A549 (cell line): ENCODE measurements around the gene OR2L8. TPM values are rescaled to one million over a fixed set of nuclear protein-coding genes. Genes with fewer than 3 reads are reported as not detected.
A peak's percentile ranks its signal among the peaks of the same experiment; 100 is the strongest.
"Not testable (repeated sequence)": the region's sequence is repeated elsewhere in the genome, so short reads cannot be mapped to it uniquely, and the experiment has no call there.

Experiments used
- ATAC-seq, 2 experiments: fragments of 200-7000 bp in 1 of 2; fragments of >200 bp in 1 of 2; cut with Nextera tagmentation in 1 of 2; cut with Tn5 transposase in 1 of 2; 3 replicates each; pipeline versions ENCODE4 v1.8.0 to v1.9.1; 2018 to 2020; ENCODE audit warnings: mild to moderate bottlenecking in 1 of 2, moderate library complexity in 1 of 2
- CTCF ChIA-PET: fragments of 300-600 bp; sonication (Branson Sonifier 250); formaldehyde crosslinking; extraction: SDS; loops from one replicate; lab custom pipeline; 2021; ENCODE audit warnings: antibody characterized with exemption, inconsistent platforms; lab: Yijun Ruan, JAX
- POLR2A ChIA-PET: fragments of 350-600 bp; formaldehyde crosslinking; extraction: SDS; loops from one replicate; lab custom pipeline; 2021; ENCODE audit warnings: antibody characterized with exemption, inconsistent platforms; lab: Yijun Ruan, JAX
- DNase-seq, 2 experiments: peaks; one replicate each; pipeline versions ENCODE4 v3.0.0 to v3.0.0-alpha.2; 2011 to 2016; ENCODE audit warnings: low read depth in 1 of 2, low spot score in 1 of 2
- FAIRE-seq: peaks from 2 replicates; lab custom pipeline; 2011; peaks lifted over from hg19 to GRCh38; lab: Jason Lieb, UNC
- H3K27ac ChIP-seq, 2 experiments: fragments of >200 bp; sonication (Bioruptor Twin); formaldehyde crosslinking; 3 replicates each; pipeline ENCODE4 v1.5.1; 2016 to 2017
- H3K4me1 ChIP-seq: fragments of >200 bp; sonication (Bioruptor Twin); formaldehyde crosslinking; 3 replicates; pipeline ENCODE4 v1.6.1; 2016
- H3K4me2 ChIP-seq: fragments of >200 bp; sonication (Bioruptor Twin); formaldehyde crosslinking; 3 replicates; pipeline ENCODE4 v1.6.1; 2016
- H3K4me3 ChIP-seq: fragments of >200 bp; sonication (Bioruptor Twin); formaldehyde crosslinking; 3 replicates; pipeline ENCODE4 v1.5.1; 2016
- H3K9me3 ChIP-seq: fragments of >200 bp; sonication (Bioruptor Twin); formaldehyde crosslinking; 3 replicates; pipeline ENCODE4 v1.6.1; 2016
- BCL3 ChIP-seq: fragments of >200 bp; sonication (Bioruptor Twin); formaldehyde crosslinking; IDR thresholded peaks from 3 replicates; pipeline ENCODE4 v1.6.1; 2016
- BHLHE40 ChIP-seq: IDR thresholded peaks from 2 replicates; pipeline ENCODE4 v1.6.1; 2012; ENCODE audit warnings: low read depth, low read length, inconsistent platforms
- CBX2 ChIP-seq: fragments of 200-600 bp; sonication (generic); IDR thresholded peaks from 2 replicates; pipeline ENCODE4 v1.6.1; 2016; ENCODE audit warnings: low read depth, mild to moderate bottlenecking, borderline replicate concordance
- CTCF ChIP-seq: fragments of >200 bp; sonication (Bioruptor Twin); formaldehyde crosslinking; IDR thresholded peaks from 3 replicates; pipeline ENCODE4 v1.5.1; 2016
- EHMT2 ChIP-seq: fragments of 200-600 bp; sonication (generic); IDR thresholded peaks from 2 replicates; pipeline ENCODE4 v1.6.1; 2016; ENCODE audit warnings: antibody characterized with exemption, low read depth, mild to moderate bottlenecking, moderate library complexity
- ELK1 ChIP-seq: fragments of 150-350 bp; IDR thresholded peaks from 2 replicates; pipeline ENCODE4 v1.6.1; 2014; ENCODE audit warnings: low read depth, mild to moderate bottlenecking, low read length
- EP300 ChIP-seq, 2 experiments: fragments of >200 bp; sonication (Bioruptor Twin); formaldehyde crosslinking; IDR thresholded peaks; 2 replicates in 1 of 2; 3 replicates in 1 of 2; pipeline ENCODE4 v1.6.1; 2016 to 2017
- HES2 ChIP-seq: fragments of >200 bp; sonication (Bioruptor Twin); formaldehyde crosslinking; IDR thresholded peaks from 2 replicates; pipeline ENCODE4 v1.6.1; 2016
- KDM5A ChIP-seq: fragments of 200-600 bp; sonication (generic); IDR thresholded peaks from 2 replicates; pipeline ENCODE4 v1.6.1; 2016; ENCODE audit warnings: antibody characterized with exemption, mild to moderate bottlenecking
- MAFK ChIP-seq: fragments of 450-650 bp; IDR thresholded peaks from 2 replicates; pipeline ENCODE4 v1.6.1; 2014; ENCODE audit not compliant: partially characterized antibody
- NPAS2 ChIP-seq: fragments of 250-450 bp; sonication (Bioruptor Pico); IDR thresholded peaks from 2 replicates; pipeline ENCODE4 v1.8.0; 2022; ENCODE audit warnings: mild to moderate bottlenecking, moderate library complexity, borderline replicate concordance
- NR3C1 ChIP-seq: fragments of >200 bp; sonication (Bioruptor Twin); formaldehyde crosslinking; IDR thresholded peaks from 3 replicates; pipeline ENCODE4 v1.6.1; 2017
- POLR2A ChIP-seq: IDR thresholded peaks from 2 replicates; pipeline ENCODE4 v1.6.1; 2012; ENCODE audit warnings: mild to moderate bottlenecking, low read length
- RAD21 ChIP-seq, 2 experiments: fragments of >200 bp in 1 of 2; sonication (Bioruptor Twin) in 1 of 2; formaldehyde crosslinking in 1 of 2; IDR thresholded peaks in 1 of 2; conservative IDR thresholded peaks in 1 of 2; 2 replicates in 1 of 2; 3 replicates in 1 of 2; pipeline ENCODE4 v1.6.1; 2012 to 2018; ENCODE audit warnings: inconsistent platforms in 1 of 2
- SREBF2 ChIP-seq: fragments of 450-650 bp; IDR thresholded peaks from 2 replicates; pipeline ENCODE4 v1.6.1; 2014; ENCODE audit warnings: mild to moderate bottlenecking, moderate library complexity
- ZNF302 ChIP-seq: fragments of 250-450 bp; sonication (Bioruptor Pico); IDR thresholded peaks from 2 replicates; pipeline ENCODE4 v1.9.0; 2021; ENCODE audit warnings: inconsistent platforms, mild to moderate bottlenecking, moderate library complexity
- WGBS: methylation state at CpG from one replicate; pipeline ENCODE4 v1.1.6; 2017; ENCODE audit errors: missing lambda C conversion rate; 5-methylcytosine and 5-hydroxymethylcytosine counted together
- polyA plus RNA-seq, 4 experiments: library from polyadenylated mRNA; depleted of rRNA in 3 of 4; stranded (reverse); fragments of >200 nt; fragmentation: RNase III in 1 of 4; extraction: RNeasy Plus Mini Kit Qiagen cat#74134 plus additional on column Dnase treatment in 1 of 4; gene quantifications; 2 replicates in 3 of 4; 3 replicates in 1 of 4; pipeline ENCODE4 v1.2.3, GENCODE V29; 2011 to 2017

The OR2L8 gene
- polyA plus RNA-seq, 2 of the 4 experiments (the other 2 are of a cell fraction): not detected

- POLR2A ChIA-PET: no interaction called here
- TF ChIP-seq EHMT2 (no peak), NPAS2 (CRISPR knock-in tag) (no peak)
- DNase-seq (no peak), FAIRE-seq (no peak), ATAC-seq (no peak)
- Histone ChIP-seq H3K4me2 (no peak overlapping the region), H3K4me3 (no peak overlapping the region), H3K9me3 (peaks cover 3% of the 10 kb centered on the region; the same call in 1 of the 3 replicates), H3K27ac (no peak overlapping the region), H3K4me1 (no peaks in the 10 kb centered on the region)
- WGBS: 57% methylated on average over 18 of the region's 18 CpGs
- CTCF ChIA-PET: no interaction called here
Measured at GRCh38 chr1:247936415-247936814, 12.2 kb upstream of the OR2L8 start.

GRCh38 chr1:247936965-247937734 is 11.5 kb upstream of the OR2L8 start:
- FAIRE-seq, H3K4me3 ChIP-seq, H3K4me2 ChIP-seq, CTCF ChIA-PET, H3K9me3 ChIP-seq, POLR2A ChIA-PET, H3K4me1 ChIP-seq, H3K27ac ChIP-seq: not testable (repeated sequence)
- WGBS: 66% methylated on average over 42 of the region's 44 CpGs
- peak in 1 of 2 experiments; percentile 14; a peak in 1 of 5 replicates for TF ChIP-seq RAD21 (conservative IDR thresholded peaks at IDR 0.05 in 1 of 2, IDR thresholded peaks at IDR 0.05 in 1 of 2)
- DNase-seq (peak in 1 of 2 experiments; percentile 39), ATAC-seq (peak in 1 of 2 experiments; percentile 83; a peak in 3 of 6 replicates)

- Histone ChIP-seq H3K4me1 (no peaks in the 10 kb centered on the region), H3K4me2 (no peak overlapping the region), H3K9me3 (no peaks in the 10 kb centered on the region), H3K4me3 (no peak overlapping the region), H3K27ac (no peak overlapping the region)
- ChIA-PET POLR2A (no interaction called here), CTCF (no interaction called here)
- TF ChIP-seq BCL3 (no peak), HES2 (no peak), BHLHE40 (no peak), ELK1 (no peak), CBX2 (no peak), CTCF (no peak), SREBF2 (no peak), POLR2A (no peak), ZNF302 (no peak), NR3C1 (no peak), KDM5A (no peak)
- no peak for ATAC-seq
- no peak for FAIRE-seq
- 10% methylated on average over 6 of the region's 6 CpGs for WGBS
- no peak for DNase-seq
Measured at GRCh38 chr1:247942624-247943023, 6.0 kb upstream of the OR2L8 start.

- ATAC-seq (no peak), FAIRE-seq (no peak), DNase-seq (no peak)
- ChIA-PET POLR2A (no interaction called here), CTCF (no interaction called here)
- TF ChIP-seq MAFK (peak; percentile 88), CTCF (no peak), EP300 (IDR thresholded peaks at IDR 0.05) (no peak)
- no peak overlapping the region for H3K27ac ChIP-seq
- no peak overlapping the region for H3K4me3 ChIP-seq
- no peaks in the 10 kb centered on the region; the same call in 2 of the 3 replicates for H3K9me3 ChIP-seq
- H3K4me2 ChIP-seq: no peak overlapping the region
- no peaks in the 10 kb centered on the region for H3K4me1 ChIP-seq
- WGBS: 18% methylated on average over 1 of the region's 1 CpG
Measured at GRCh38 chr1:247953408-247953807, 4.8 kb downstream of the OR2L8 start.
